Measurements from ENCODE around the gene MYL10. TPM values are rescaled to one million over a fixed set of nuclear protein-coding genes. Genes with fewer than 3 reads are reported as not detected.

MYL10 gene
- total and polyA plus RNA-seq, 2 of the 13 experiments (the other 11 are each of a cell fraction or from before 2014, with no cell fraction given): not detected

DNA sequence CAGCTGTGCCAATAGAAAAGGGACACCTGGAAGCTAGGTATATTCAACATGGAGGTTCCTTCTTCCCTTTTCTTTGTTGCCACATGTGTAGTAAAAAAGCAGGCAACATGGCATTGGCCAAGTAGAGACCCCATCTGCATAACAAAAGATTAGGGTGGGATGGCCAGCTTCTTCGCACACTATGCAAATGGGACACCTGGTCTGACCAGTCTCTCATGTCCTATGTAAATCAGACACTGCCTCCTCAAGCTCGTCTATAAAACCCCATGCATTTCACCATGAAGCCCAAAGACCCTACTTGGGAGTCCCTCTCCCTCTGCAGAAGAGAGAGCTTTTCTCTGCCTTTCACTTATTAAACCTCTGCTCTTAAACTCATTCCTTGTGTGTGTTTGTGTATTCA, 53.9 kb downstream of the MYL10 start:
- CTCF ChIA-PET (ENCODE audit: low intra/inter-chr PET ratio, low total read pairs): no interaction called here
- H3K4me1 ChIP-seq (ENCODE audit: insufficient read depth, low read length): no peaks in the 10 kb centered on the region
- H4K20me1 ChIP-seq (ENCODE audit: insufficient read depth, low read length): no peaks in the 10 kb centered on the region
- intact Hi-C loops (cut with micrococcal nuclease; ENCODE audit: unreplicated experiment): no loop called here
- no peak overlapping the region for H3K9ac ChIP-seq (ENCODE audit: insufficient read depth, low read depth, low read length)
- TF ChIP-seq ZFAT (CRISPR knock-in tag; conservative IDR thresholded peaks at IDR 0.05) (no peak), MBD4 (IDR thresholded peaks at IDR 0.05; ENCODE audit: borderline replicate concordance, low read length) (no peak), ZNF615 (CRISPR knock-in tag; IDR thresholded peaks at IDR 0.05; ENCODE audit: borderline replicate concordance) (no peak), ZNF790 (CRISPR knock-in tag; IDR thresholded peaks at IDR 0.05; ENCODE audit: borderline replicate concordance) (no peak), ZNF512B (CRISPR knock-in tag; IDR thresholded peaks at IDR 0.05; ENCODE audit: borderline replicate concordance) (no peak), JARID2 (CRISPR knock-in tag; IDR thresholded peaks at IDR 0.05; ENCODE audit: insufficient replicate concordance) (no peak), MTF1 (CRISPR knock-in tag; IDR thresholded peaks at IDR 0.05) (no peak), ZNF20 (CRISPR knock-in tag; IDR thresholded peaks at IDR 0.05) (no peak)
- in situ Hi-C loops (cut with HindIII; ENCODE audit: extremely low pct_ligation_motif_present, low pct_unique_long_range_greater_than_20kb): no loop called here
- H3K27ac ChIP-seq (ENCODE audit: extremely low read length, insufficient read depth, low read length): no peak overlapping the region
- H3K36me3 ChIP-seq (replicated peaks in 1 of 2; ENCODE audit: control insufficient read depth in 1 of 2, insufficient read depth in 2 of 2, low read length in 2 of 2): no peaks in the 10 kb centered on the region
- POLR2A ChIA-PET: no interaction called here
- FAIRE-seq (no peak), DNase-seq (ENCODE audit: low spot score) (no peak), ATAC-seq (no peak)
- no peak overlapping the region for H3K4me3 ChIP-seq (replicated peaks in 1 of 3; ENCODE audit: insufficient read depth in 1 of 3, low read depth in 2 of 3, low read length in 3 of 3)
- H2AFZ ChIP-seq (ENCODE audit: low read length): no peak overlapping the region
- no TSS peak for BruUV-seq (replicated peaks)
- no peaks in the 10 kb centered on the region for H3K79me2 ChIP-seq (ENCODE audit: insufficient read depth, low read length)
- peaks cover 21% of the 10 kb centered on the region for H3K9me3 ChIP-seq (ENCODE audit: low read length)
- H3K4me2 ChIP-seq (ENCODE audit: low read depth, low read length): no peak overlapping the region
- WGBS (ENCODE audit: low lambda C conversion rate): 50% methylated on average over 2 of the region's 2 CpGs
- H3K27me3 ChIP-seq (ENCODE audit: control insufficient read depth in 1 of 2, insufficient read depth in 2 of 2, low read length in 2 of 2): no peaks in the 10 kb centered on the region

Measured in HepG2 (cell line).